HG03460 (cell line): ENCODE results near the gene RBM11.
"Not testable (repeated sequence)": the region's sequence is repeated elsewhere in the genome, so short reads cannot be mapped to it uniquely, and the experiment has no call there.

Experiments
- ATAC-seq: cut with Tn5 transposase; IDR thresholded peaks from one replicate; pipeline ENCODE4 v1.9.1; 2021; ENCODE audit not compliant: unreplicated experiment

Gene RBM11, protein sequence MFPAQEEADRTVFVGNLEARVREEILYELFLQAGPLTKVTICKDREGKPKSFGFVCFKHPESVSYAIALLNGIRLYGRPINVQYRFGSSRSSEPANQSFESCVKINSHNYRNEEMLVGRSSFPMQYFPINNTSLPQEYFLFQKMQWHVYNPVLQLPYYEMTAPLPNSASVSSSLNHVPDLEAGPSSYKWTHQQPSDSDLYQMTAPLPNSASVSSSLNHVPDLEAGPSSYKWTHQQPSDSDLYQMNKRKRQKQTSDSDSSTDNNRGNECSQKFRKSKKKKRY

DNA sequence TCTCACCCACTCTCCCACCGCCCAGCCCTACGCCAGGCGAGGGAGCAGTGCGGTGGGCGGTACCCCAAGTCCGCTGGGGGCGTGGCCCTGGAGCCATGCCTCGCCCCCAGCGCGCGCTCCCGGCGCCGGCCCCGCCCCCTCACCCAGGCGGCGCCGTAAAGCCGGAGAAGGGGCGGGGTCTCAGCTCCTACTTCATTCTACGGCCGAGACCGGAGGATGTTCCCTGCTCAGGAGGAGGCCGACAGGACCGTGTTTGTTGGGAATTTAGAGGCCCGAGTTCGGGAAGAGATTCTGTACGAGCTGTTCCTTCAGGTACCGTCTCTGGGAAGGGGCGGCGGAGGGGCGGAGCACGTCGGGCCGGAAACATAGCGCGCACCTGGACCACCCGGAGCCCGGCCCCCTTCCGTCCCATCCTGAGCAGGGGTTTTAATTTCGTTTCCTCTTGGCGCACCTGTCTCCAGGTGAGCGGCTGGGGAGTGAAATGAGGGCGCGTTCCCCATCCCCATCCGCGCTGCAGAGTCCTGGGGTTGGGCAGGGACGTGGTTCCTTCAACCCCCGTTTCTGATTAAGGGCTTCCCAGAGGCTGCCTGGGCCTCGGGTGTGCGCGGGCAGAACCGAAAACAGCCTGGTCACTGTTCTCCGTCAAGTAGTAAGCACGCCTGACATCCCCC lies at the start of gene RBM11:
TSS of gene RBM11 (plus strand) at position 187 of the 671 bp plus-strand sequence. CDS start at position 217, 30 bp downstream.
- peak; percentile 97 for ATAC-seq

DNA sequence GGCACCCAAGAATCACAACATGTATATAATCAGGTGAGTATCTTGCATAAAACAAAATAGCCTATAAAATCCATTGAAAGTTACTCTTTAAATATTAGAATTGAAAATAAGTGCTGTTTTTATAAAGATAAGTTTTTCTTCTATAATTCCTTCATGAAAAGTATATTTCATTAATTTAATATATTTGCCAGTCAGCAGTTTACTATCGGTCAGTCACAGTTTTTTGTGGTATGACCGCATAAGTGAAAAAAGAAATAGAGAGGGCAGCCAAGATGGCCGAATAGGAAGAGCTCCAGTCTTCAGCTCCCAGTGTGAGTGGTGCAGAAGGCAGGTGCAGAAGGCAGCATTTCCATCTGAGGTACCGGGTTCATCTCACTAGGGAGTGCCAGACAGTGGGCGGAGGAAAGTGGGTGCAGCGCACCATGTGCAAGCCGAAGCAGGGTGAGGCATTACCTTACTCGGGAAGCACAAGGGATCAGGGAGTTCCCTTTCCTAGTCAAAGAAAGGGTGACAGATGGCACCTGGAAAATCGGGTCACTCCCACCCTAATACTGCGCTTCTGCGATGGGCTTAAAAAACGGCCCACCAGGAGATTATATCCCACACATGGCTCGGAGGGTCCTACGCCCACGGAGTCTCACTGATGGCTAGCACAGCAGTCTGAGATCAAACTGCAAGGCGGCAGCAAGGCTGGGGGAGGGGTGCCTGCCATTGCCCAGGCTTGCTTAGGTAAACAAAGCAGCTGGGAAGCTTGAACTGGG lies 49.3 kb upstream of the RBM11 start:
- not testable (repeated sequence) for ATAC-seq

DNA sequence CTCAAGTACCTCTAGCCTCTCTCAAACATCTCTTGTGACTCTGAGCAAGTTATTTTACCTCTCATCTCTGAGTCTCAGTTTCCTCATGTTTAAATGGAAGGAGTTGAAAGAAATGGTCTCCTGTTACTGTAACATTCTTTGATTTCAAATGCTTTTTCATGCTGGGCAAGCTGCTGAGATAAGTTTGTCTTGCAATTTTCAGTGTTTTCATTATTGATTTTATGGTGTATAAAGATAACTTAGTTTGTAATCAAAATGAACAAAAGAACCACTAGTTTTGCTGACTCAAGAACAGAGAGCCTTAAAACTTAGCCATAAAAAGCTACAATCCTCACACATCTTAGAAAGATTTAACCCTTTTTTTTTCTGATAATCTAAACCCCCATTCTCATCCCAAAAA lies 9.7 kb upstream of the RBM11 start:
- ATAC-seq = no peak

DNA sequence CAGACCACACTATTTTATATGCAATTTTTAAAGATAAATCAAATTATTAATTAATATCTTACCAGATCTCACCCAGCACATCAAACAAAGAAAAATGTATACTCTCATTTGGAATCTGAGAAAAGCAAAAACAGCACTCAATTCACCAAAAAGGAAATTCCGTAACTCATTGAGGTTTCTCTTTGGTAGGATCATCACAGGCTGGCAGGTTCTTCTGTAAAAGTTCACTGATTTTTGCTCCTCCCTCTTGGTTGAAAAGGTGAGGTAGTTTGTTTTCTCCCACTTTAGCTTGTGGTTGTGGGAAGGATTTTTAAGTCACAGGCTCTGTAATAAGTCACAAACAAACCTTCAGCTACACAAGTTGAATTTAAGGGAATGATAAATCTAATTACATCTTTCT lies 5.2 kb upstream of the RBM11 start, which contains the start of gene LIPI:
TSS of gene LIPI (minus strand) at position 218 of the 400 bp plus-strand sequence. CDS start at position 108, 110 bp downstream.
- no peak for ATAC-seq

DNA sequence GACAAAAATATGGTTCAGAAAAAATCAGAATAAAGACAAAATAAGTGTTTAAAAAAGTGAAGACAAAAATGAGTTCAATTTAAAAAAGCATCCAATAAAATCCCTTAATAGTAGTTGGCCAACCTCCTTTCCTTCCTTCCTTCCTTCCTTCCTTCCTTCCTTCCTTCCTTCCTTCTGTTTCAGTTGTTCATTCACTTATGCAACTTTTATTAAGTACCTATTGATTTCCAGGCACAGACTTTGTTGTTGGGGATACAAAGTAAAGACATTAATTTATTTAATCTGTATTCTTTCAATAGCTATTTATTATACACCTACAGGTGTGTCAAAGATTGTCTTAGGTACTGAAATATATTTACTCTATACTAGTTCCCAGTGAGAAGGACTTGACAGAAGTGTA lies 2.8 kb upstream of the RBM11 start:
- no peak for ATAC-seq

DNA sequence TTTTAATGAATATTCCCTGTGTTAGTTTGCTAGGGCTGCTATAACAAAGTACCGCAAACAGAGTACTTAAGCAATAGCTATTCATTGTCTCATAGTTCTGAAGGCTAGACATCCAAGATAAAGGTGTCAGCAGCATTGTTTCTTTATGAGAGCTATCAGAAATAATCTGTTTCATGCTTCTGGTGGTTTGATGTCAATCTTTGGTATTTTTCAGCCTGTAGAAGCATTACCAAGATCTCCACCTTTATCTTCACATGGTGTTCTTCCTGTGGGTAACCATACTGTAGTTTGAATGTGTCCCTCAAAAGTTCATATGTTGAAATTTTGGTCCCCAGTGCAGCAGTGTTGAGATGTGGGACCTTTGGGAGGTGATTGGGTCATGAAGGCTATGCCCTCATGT lies 7.4 kb downstream of the RBM11 start:
- no peak for ATAC-seq

DNA sequence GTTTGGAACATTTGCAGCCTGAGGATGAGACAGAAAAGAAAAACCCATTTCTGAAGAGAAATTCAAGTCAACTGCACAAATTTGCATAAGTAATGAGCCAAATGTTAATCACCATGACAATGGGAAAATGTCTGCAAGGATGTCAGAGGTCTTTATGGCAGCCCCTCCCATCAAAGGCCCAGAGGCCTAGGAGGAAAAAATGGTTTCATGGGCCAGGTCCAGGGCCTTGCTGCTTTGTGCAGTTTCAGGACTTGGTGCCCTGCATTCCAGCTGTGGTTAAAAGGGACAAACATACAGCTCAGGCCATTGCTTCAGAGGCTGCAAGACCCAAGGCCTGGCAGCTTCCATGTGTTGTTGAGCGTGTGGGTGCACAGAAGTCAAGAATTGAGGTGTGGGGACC lies 13.4 kb downstream of the RBM11 start:
- ATAC-seq = no peak

DNA sequence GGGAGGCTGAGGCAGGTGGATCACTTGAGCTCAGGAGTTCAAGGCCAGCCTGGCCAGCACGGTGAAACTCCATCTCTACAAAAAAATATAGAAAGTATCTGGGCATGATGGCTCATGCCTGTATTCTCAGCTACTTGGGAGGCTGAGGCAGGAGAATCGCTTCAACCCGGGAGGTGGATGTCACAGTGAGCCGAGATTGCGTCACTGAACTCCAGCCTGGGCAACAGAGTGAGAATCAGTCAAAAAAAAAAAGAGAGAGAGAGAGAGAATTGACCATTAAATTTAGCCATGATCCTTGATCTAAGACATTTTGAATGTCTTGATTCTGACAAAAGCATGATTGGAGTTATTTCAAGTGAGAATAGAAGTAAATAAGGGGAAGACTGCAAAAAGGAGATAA lies 19.1 kb downstream of the RBM11 start:
- ATAC-seq = no peak

DNA sequence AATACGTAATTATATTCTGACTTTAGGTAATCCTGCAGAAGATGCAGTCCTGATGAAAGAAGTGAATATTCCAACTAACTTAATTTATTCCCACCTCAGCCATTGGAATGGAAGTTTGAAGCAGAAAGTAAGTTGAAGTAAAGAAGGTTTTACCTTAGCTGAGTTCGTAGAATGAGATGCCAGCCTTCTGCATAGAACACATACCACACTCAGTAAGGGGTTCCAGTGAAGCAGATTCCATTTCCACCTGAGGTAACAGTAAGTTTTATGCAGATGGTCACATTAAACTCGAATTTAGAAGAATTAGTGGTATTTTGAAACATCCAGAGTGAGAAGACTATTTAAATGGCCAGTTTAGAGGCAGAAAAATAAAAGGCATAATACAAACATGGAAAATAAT lies 20.2 kb downstream of the RBM11 start:
- ATAC-seq = no peak

DNA sequence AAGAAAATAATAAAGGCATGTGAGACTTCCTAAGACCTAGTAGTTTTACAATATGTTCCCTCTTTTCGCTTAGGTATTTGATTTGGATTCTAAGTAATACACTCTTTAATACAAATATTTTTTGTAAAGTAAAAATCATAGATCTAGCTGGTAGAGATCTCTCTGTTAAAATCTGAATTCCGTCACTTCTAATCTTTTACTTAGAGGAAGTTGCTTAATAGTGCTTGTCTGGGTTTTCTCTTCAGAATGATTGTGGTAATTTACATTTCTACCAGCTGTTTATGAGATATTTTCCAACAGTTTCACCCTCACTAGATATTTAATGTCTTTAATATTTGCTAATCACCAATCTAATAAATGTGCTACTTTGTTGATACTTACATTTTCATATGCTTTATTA lies 23.3 kb downstream of the RBM11 start:
- ATAC-seq = no peak

DNA sequence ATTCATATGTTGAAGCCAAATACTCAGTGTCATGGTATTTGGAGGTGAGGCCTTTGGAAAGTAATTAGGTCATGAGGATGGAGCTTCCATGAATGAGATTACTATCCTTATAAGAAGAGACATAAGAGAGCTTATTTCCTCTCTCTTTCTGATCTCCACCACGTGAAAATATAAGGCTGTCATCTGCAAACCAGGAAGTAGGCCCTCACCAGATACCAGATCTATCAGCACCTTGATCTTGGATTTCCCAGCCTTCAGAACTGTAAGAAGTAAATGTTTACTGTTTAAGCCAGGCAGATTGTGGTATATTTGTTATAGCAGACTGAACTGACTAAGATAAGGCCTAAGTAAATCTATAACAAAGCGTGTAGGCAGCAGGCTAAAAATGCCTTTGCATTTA lies 25.3 kb downstream of the RBM11 start:
- ATAC-seq = no peak

DNA sequence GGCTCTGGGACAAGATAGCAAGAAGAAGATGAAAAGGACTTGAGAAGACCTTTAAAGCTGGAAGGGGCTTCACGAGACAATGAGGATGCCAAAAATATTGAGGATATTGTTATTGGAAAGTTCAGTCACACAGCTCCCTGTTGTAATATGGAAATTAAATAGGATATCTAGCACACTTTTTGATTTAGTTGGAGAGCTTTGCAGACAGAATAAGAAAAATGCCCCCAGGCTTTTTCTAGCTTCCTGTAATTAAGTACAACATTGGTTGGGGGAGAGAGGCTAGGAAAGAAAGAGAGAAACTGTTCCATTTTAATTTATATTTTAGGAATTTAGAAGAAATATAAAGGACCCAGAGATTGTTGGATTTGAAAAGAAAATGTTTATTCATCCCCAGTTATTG lies 27.5 kb downstream of the RBM11 start:
- ATAC-seq = no peak

DNA sequence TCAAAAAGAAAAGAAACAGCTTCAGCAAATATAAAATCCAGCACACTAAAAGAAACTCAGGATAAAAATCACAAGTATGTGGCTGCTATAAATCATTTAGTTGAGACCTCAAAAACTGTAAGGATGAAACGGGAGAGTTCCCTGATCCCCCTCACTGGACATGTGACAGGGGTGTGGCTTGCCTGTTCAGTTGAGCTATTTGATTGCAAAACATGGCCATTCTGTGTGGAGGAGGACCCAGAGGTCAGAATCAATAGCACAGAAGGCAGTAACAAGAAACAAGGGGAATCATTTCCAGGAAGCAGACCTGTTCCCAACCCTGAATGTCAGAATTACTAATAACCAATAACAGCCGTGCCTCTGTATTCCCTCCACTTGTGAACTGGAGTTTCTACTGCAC lies 27.9 kb downstream of the RBM11 start:
- no peak for ATAC-seq

DNA sequence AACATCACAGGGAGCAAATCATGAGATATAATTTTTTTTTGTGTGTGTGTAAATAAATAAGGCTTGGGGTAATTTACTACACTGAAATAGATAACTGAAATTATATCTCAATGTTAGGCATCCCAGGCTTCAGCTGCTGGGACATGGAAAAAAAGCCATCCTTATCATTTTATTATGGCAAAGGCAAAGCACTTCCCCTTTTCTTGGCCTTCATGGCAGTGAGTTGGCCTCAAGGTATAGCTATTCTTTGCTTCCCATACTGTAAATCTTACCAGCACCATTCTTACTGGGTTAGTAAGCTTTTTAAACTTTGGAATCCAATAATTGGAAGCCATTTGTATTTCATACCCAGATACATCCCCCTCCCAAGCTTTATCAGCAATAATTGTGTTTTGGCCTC lies 29.0 kb downstream of the RBM11 start:
- ATAC-seq = no peak

DNA sequence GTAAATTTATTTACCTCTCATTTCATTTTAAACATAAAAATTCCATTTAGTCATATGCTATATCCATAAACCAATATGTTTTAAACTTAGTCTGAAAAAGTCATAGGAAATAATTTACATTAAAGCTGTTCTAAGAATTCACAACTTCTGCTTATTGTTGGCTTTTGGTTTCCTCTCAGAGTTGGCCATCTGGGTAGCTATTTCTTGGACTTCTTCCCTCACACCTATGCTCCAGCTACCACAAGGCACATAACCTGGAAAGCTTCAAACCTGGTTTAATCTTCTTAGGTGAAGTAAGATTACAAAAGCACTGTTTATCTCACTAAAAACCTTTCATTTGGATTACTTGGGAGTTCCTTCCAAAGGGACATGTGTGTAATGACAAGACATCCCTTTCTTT lies 29.8 kb downstream of the RBM11 start:
- no peak for ATAC-seq

DNA sequence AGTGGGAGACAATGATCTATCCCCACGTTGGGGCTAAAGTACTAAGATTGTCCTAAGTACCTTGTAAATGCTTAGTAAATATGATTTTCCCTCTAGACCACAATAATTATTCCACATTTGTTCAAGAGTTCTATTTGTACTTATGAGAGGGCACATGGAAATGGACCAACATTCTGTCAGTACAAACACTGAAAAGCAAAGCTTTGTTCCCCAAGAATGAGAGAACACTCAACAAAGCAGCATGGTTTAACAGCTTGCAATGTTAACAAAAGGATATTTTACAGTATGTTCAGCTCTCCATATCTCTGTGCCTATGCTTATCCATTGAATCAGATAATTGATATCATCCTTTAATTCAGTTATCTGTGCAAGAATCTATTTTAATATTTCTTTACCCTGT lies 35.4 kb downstream of the RBM11 start:
- no peak for ATAC-seq

DNA sequence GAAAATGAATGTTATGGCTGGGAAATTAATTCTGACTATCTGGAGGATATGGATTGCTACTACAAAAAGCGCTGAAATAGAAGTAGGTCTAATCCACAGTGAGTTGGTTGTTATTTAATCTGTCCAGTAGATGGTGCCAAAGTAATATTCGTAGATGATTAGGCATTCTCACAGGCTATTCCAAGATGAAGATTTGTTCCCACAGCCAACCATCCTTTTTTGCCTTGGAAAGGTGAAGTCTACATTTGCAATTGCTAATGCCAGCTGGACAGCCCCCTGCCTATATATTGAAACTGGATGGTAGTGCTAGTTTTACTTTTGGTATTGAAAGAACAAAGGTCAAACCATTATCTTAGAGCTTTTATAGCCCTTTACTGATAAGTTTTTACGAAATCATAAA lies 43.8 kb downstream of the RBM11 start:
- ATAC-seq = no peak

DNA sequence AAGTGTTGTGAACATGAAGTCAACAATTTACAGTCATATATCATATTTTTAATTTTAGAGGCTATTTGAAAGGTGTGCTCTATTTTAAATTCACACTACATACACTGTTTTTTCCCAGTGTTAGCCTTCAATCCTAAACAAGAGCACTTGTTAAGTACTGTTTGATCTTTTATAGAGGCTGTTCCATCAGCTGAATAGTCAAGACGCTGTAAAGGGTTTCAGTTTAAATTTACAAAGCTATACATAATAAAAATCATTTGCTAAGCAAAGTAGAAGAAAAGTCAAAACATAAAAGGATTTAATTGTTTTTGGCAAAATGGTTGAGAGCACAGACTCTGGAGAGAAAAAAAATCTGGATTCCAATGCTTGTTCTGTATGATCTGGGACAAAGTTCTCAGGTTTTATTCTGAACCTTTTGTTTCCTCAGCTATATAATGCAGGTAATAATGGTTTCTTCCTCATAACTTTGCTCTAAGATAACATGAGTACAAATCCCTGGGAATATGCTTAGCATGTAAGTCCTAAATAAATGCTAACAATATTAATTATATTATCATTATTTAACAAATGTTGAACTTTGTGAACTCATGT lies 44.3 kb downstream of the RBM11 start:
- ATAC-seq = no peak

DNA sequence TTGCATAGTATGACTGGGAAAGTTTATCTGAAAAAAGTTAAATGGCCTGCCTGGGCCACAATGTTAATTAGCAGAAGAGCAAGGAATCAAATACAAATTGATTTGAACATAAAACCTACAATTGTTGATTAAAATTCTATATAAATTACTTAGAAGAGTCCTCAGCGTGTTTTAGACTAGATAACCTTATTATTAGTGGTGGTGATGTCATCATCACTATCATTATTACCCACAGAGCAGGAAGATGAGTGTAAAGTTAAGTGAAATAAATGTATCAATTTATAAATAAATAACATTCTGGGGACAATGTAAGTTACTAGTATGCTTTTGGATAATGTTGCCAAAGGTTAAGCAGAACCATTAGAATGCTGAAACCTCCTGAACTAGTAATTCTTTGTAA lies 46.1 kb downstream of the RBM11 start:
- ATAC-seq = no peak

DNA sequence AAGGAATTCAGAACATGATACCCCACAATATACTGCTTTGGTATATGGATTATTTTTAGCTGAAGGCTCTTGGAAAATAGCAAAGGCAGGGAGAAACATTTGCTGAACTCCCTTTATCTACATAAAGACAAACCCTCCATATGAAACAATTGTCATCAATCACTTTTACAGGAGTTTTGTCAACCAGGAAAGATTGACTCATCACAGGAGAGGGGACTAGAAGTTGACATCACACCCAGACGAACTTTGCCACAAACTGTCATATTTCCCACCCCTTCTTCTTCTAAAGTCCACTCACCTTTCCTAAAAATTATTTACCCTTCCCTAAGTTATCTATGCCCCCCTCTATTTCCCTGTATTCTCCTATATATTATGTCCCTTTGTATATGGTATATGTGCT lies 47.9 kb downstream of the RBM11 start:
- no peak for ATAC-seq

DNA sequence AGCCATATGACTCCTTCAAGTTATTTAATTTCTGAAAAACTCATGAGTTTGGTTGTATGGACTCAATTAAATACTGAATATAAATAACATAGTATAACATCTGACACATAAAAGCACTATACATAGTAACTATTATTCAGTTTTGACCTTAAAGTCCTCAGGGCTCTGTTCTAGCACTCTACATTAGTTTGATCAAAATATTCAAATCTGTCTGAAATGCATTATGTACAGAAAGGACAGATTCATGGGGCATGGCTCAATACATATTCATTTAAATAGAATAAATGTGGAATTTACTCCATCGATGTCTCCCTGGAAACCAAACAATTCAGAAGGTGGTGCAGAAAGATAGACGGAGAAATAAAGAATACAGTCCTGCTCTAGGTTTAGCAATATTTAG lies 49.1 kb downstream of the RBM11 start:
- ATAC-seq = no peak

DNA sequence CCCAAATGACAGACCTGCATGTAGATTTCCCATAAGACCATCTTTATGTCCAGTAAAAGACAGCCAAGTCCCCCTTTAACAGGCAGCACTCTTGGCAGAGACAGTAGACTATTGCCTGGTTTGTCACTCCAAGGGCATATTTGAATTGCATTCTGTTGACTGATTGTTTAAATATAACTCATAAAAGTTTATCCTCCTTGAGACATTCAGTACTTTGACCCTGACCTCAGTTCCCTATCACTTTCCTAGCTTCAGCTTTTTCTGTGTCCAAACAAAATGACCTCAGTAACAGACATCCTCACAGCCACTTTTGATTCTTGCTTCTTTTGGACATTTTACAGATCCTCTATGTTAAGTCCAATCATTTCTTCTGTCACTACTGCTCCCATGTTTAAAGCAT lies 51.1 kb downstream of the RBM11 start:
- no peak for ATAC-seq
